Measurements from ENCODE around the gene CYP4A22.

- TF ChIP-seq CTCF (IDR thresholded peaks at IDR 0.05): no peak
- TF ChIP-seq POLR2A (IDR thresholded peaks at IDR 0.05): no peak
These were observed 27.3 kb downstream of the CYP4A22 start for GRCh38 chr1:47164552-47164951.

Measured in adrenal gland (tissue), 5 donors.